Natural killer cell treated with Interleukin-12 subunit alpha and Interleukin-12 subunit beta and Interleukin-15 and Interleukin-18, amount 100 ng/mL, for 72 hours (primary cell): ENCODE measurements around the gene PDZD8. TPM values are rescaled to one million over a fixed set of nuclear protein-coding genes. Genes with fewer than 3 reads are reported as not detected.

Experiments used
- ATAC-seq, 2 donors: fragments of 150-1000 bp; cut with Tn5 transposase in 1 of 2; sonication (Bioruptor Pico), chemical (Tn5 transposase) in 1 of 2; 2 replicates each; pipeline ENCODE4 v1.10.0; 2021
- DNase-seq: peaks from one replicate; pipeline ENCODE4 v3.0.0; 2022; ENCODE audit warnings: low spot score
- H3K27ac Mint-ChIP-seq, 2 donors: 1 replicate in 1 of 2; 2 replicates in 1 of 2; pipeline ENCODE4 v1.8.0; 2022; ENCODE audit warnings: mixed read lengths in 2 of 2, mild to moderate bottlenecking in 1 of 2, moderate library complexity in 1 of 2
- H3K27me3 Mint-ChIP-seq, 2 donors: 1 replicate in 1 of 2; 2 replicates in 1 of 2; pipeline ENCODE4 v1.8.0; 2022; ENCODE audit warnings: mixed read lengths in 2 of 2
- H3K36me3 Mint-ChIP-seq: one replicate; pipeline ENCODE4 v1.8.0; 2022; ENCODE audit warnings: mixed read lengths
- H3K4me1 Mint-ChIP-seq, 2 donors: 1 replicate in 1 of 2; 2 replicates in 1 of 2; pipeline ENCODE4 v1.8.0; 2022; ENCODE audit warnings: low read depth in 2 of 2, mixed read lengths in 2 of 2, mild to moderate bottlenecking in 1 of 2
- H3K4me3 Mint-ChIP-seq: one replicate; pipeline ENCODE4 v1.8.0; 2022; ENCODE audit warnings: mixed read lengths
- H3K9me3 Mint-ChIP-seq: 2 replicates; pipeline ENCODE4 v1.8.0; 2022; ENCODE audit warnings: mixed read lengths
- total RNA-seq, 2 donors: library from RNA; stranded (reverse); gene quantifications; one replicate each; pipeline ENCODE4 v1.2.3, GENCODE V29; 2022

PDZD8 gene
- total RNA-seq, 2 donors from 2014 or later, result 26.0 to 39.5 TPM

DNA sequence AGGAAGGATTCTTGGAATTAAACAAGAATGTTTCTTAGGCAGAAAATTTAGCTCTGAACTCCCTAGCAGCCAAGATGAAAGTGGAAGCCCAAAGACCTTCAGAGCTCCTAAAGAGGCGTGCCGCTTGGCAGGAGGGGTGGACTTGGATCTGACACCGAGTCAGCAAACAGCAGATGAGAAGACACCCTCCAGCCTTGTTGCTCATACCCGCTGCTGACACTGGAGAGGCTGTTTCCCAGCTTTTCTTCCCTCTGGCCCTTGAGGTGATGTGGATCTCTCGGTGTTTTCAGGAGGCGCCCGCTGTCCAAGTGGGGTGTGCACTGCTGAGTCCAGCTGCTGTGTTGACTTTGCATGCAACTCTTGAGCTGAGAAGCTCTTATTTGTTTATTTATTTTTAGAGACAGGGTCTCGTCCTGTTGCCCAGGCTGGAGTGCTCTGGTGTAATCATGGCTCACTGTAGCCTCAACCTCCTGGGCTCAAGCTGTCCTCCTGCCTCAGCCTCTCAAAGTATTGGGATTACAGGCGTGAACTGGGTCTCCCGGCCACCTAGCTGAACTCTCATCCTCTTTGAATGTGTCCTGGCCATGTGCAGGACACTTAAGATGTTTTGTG lies 112.8 kb downstream of the PDZD8 start:
- Mint-ChIP-seq H3K4me3 (no peak overlapping the region), H3K36me3 (no peaks in the 10 kb centered on the region), H3K9me3 (no peaks in the 10 kb centered on the region), H3K27me3 (peaks cover 27 to 31% of the 10 kb centered on the region in 2 donors), H3K4me1 (peaks cover 12 to 16% of the 10 kb centered on the region in 2 donors), H3K27ac (no peak overlapping the region)
- ATAC-seq, result no peak
- no peak for DNase-seq

DNA sequence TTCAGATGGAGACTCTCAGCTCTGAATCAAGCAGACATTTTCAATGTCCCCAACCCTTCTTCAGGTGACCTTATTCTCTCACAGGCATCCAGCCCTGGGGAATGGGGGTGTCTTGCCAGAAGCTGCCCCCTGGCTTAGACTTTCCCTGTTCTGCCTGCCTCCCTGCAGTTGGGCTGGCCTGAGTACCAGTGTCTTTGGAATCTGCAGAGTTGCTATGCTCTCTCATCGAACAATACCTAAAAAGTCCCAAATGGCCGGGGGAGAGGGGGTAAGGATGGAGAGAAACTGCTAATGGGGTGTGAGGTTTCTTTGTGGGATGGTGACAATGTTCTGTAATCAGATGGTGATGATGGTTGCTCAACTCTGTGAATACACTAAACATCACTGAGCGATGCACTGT lies 113.7 kb downstream of the PDZD8 start:
- no peaks in the 10 kb centered on the region for H3K9me3 Mint-ChIP-seq
- H3K4me1 Mint-ChIP-seq, result peaks cover 12 to 16% of the 10 kb centered on the region in 2 donors
- ATAC-seq, result no peak
- H3K4me3 Mint-ChIP-seq, result no peak overlapping the region
- no peak overlapping the region for H3K27ac Mint-ChIP-seq
- H3K36me3 Mint-ChIP-seq, result no peaks in the 10 kb centered on the region
- DNase-seq, result no peak
- peaks cover 27 to 31% of the 10 kb centered on the region in 2 donors for H3K27me3 Mint-ChIP-seq

DNA sequence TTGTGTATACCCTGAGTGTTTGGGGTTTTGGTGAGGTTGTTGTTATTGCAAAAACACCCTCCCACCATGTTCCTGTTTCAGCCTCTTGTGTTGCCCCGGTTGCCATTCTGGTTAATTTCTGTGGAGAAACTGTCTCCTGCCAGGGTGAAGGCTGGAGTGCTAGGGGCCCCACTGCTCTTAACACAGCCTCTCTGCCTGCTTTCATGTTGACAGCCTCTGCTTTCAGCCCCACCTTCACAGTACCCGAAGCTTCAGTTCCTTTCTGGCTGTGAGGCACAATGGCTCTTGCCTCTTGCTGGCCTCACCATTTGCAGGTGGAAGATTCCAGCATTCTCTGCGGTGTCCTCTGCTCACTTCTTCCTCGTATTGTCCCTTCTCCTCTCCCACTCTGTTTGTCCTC lies 115.2 kb downstream of the PDZD8 start:
- Mint-ChIP-seq H3K36me3 (no peaks in the 10 kb centered on the region), H3K4me1 (peaks cover 12 to 16% of the 10 kb centered on the region in 2 donors), H3K4me3 (no peak overlapping the region), H3K9me3 (no peaks in the 10 kb centered on the region), H3K27me3 (peaks cover 31 to 32% of the 10 kb centered on the region in 2 donors), H3K27ac (peak overlapping the region in 1 of 2 donors; percentile 8)
- DNase-seq (no peak), ATAC-seq (no peak)

DNA sequence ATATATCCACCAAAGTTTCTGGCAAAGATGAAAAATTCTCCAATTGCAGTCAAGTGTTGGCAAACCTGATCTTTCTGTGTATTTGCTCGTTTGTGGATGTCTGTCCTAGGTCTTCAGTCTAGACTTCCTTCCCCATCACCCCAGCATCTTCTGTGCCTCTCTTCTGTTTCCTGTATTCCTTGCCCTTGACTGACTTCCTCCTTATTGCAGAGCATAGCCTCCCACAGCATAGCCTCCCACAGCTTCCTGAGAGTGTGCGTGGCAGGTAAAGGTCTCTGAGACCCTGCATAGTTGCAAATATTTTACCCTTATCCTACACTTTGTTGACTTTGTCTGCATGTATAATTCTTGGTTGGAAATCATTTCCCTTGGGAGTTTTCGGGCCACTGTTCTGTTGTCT lies 116.0 kb downstream of the PDZD8 start:
- Mint-ChIP-seq H3K36me3 (no peaks in the 10 kb centered on the region), H3K4me3 (no peak overlapping the region), H3K9me3 (no peaks in the 10 kb centered on the region), H3K27me3 (peaks cover 31 to 32% of the 10 kb centered on the region in 2 donors), H3K27ac (no peak overlapping the region), H3K4me1 (peaks cover 12 to 16% of the 10 kb centered on the region in 2 donors)
- DNase-seq (no peak), ATAC-seq (no peak)

DNA sequence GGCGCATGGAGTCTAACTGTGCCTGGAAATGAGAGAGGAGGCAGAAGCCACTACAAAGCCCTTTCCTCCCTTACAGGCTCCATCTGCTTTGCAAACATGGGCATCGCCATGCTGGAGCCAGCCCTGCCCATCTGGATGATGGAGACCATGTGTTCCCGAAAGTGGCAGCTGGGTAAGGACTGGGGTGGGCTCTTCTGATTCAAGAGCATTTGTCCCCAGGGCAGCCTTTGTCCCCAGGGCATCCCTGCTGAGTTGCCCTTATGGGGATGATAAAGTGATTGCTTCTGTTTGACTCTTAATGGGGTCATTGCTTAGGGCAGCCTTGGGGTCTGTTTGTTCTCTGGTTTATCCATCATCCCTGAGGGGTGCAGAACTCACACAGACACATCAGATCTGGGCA lies 117.5 kb downstream of the PDZD8 start:
- no peak for DNase-seq
- peaks cover 12 to 16% of the 10 kb centered on the region in 2 donors for H3K4me1 Mint-ChIP-seq
- H3K4me3 Mint-ChIP-seq, result no peak overlapping the region
- H3K27me3 Mint-ChIP-seq, result peaks cover 31 to 32% of the 10 kb centered on the region in 2 donors
- H3K9me3 Mint-ChIP-seq, result no peaks in the 10 kb centered on the region
- no peak overlapping the region for H3K27ac Mint-ChIP-seq
- no peak for ATAC-seq
- no peaks in the 10 kb centered on the region for H3K36me3 Mint-ChIP-seq

DNA sequence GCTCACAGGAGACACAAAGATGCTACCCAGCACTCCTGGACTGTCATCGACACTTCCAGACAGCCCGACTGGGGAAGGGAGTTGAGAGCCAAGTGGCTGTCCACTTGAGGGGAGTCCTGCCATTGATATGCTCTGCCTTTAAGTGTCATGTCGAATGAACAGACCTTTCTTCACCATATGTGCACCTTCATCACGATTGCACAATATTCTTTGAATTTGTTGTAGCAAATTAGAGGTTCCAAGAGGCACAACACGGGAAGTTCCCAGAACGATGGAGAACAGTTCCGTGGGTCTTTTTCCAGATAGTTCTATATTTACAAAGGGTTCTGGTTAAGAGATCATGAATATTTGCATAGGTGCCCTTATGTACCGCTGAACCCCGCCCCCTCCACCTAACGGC lies 118.3 kb downstream of the PDZD8 start:
- Mint-ChIP-seq H3K27ac (no peak overlapping the region), H3K4me1 (peaks cover 12 to 16% of the 10 kb centered on the region in 2 donors), H3K36me3 (no peaks in the 10 kb centered on the region), H3K27me3 (peaks cover 31 to 32% of the 10 kb centered on the region in 2 donors), H3K4me3 (no peak overlapping the region), H3K9me3 (no peaks in the 10 kb centered on the region)
- no peak for ATAC-seq
- DNase-seq, result no peak

DNA sequence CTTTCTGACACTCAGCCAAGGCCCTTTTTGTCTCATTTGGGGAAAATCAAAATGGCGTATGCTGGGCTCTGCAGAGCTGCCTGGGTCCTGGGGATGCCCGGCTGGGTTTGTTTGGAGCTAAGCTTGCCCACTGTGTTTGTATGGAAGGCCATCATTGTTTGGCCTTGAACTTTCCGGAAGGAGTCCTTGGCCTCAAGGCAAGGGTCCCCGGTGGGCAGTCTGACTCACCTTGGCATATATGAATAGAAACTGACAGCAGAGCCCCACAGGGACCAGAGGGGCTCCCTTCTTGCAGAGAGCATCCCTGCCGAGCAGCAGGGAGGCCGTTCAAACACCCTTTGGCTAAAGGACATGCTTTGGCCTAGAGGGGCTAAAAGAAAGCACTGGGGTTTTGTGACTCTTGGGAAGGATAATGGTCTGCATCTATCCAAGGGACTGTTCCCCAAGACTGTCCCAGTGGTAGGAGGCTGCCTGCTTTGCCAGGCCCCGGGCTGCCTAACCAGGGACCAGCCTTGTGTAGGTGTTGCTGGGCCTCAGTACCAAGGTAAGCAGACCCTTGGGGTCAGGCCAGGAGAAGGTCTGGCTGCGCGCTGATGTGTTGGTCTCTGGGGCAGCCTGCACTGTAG lies 119.3 kb downstream of the PDZD8 start:
- H3K4me1 Mint-ChIP-seq, result peaks cover 12% of the 10 kb centered on the region in 2 donors
- H3K9me3 Mint-ChIP-seq, result no peaks in the 10 kb centered on the region
- H3K27ac Mint-ChIP-seq, result no peak overlapping the region
- H3K27me3 Mint-ChIP-seq, result peaks cover 29 to 30% of the 10 kb centered on the region in 2 donors
- no peaks in the 10 kb centered on the region for H3K36me3 Mint-ChIP-seq
- no peak for DNase-seq
- no peak overlapping the region for H3K4me3 Mint-ChIP-seq
- ATAC-seq, result peak; percentile 14 to 22

DNA sequence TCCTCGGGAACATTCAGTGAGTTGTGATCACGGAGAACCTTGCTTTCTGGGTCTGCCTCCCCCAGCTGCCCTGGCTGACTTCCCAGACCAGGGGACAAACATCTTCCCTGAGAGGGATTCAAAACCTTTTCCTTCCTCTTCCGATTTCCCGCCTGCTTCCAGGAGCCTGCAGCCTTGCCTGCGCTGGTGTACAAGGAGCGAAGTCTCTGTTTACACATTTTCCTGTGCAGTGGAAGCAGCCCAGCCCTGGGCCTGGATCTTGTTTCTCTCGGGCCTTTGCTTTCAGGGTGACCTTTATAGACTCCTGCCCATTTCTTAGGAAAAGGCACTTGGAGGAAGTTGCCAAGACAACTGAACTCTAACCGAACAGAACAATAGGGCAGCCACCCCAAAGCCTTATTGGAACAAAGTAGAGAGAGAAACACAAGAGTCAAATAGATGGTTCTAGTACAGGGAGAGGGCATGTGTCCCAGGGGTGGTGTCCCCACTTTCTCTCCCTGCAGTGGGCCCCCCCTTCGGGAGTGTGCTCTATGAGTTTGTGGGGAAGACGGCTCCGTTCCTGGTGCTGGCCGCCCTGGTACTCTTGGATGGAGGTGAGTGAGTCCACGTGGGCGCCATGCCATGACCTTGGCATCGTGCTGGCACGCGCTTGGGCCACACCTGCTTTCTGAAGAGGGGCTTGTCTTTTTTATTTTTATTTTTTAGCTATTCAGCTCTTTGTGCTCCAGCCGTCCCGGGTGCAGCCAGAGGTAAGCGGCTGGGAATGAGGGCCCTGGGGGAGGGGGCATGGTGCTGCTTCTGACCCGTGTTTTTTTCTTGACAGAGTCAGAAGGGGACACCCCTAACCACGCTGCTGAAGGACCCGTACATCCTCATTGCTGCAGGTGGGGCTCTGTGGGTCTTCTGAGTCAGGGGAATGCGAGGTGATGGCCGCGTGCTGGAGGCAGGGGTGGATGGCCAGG lies 120.2 kb downstream of the PDZD8 start:
- DNase-seq (no peak), ATAC-seq (no peak)
- Mint-ChIP-seq H3K27me3 (peaks cover 23 to 27% of the 10 kb centered on the region in 2 donors), H3K9me3 (no peaks in the 10 kb centered on the region), H3K4me1 (peaks cover 8 to 9% of the 10 kb centered on the region in 2 donors), H3K27ac (no peak overlapping the region), H3K4me3 (no peak overlapping the region), H3K36me3 (no peaks in the 10 kb centered on the region)

DNA sequence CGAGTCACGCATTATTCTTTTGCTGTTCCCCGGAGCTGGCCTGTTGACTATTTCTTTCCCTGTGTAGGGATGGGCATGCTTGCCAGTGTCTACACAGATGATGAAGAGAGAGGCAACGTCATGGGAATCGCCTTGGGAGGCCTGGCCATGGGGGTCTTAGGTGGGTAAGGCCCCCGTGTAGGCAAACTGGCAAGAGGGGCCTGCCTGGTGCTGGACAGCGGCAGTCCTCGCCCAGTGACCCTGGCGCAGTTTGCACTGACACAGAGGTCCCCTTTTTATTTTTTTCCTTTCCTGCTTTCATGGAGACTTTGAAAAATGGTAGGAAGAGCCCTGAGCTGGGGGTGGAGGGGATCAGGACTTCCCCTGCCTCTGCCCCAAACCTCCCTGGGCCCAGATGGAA lies 120.9 kb downstream of the PDZD8 start:
- H3K4me1 Mint-ChIP-seq, result peaks cover 3% of the 10 kb centered on the region in 2 donors
- H3K9me3 Mint-ChIP-seq, result no peaks in the 10 kb centered on the region
- H3K27ac Mint-ChIP-seq, result no peak overlapping the region
- no peak overlapping the region for H3K4me3 Mint-ChIP-seq
- no peak for ATAC-seq
- no peaks in the 10 kb centered on the region for H3K36me3 Mint-ChIP-seq
- peaks cover 16 to 22% of the 10 kb centered on the region in 2 donors for H3K27me3 Mint-ChIP-seq
- no peak for DNase-seq

DNA sequence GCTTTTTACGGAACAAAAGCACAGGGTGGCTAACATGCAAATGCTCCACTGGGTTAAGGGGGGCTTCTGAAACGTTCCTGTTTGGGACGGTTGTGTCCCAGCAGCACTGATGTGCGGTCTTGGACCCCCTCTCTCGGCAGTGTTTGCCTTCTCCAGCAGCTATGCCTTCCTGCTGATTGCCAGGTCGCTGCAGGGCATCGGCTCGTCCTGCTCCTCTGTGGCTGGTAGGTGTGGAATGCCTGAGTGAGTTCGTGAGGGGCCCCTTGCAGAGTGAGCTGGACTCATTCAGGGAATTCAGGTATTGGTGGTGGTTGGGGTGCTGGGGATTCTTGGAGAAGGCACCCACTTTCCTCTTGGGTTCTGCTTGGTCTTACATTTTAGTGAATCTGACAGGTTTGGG lies 121.3 kb downstream of the PDZD8 start:
- DNase-seq, result no peak

DNA sequence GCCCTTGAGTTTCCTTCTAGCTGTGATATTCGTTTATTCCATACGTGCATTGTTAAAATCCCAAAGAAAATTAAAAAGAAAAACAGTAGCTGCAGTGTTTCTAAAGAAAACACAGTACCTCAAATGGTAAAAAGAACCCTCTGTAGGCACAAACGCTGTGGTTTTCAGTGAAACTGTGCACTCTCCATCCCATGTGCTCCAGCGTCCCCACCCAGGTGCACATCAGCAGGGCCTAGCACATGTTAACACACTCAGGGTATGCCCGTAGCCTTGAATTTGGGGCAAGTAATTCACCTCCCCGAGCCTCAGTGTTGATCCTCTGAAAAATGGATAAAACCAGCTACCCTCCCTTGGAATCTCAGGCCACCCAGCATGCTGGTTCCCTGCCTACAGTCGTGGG lies 124.8 kb downstream of the PDZD8 start:
- Mint-ChIP-seq H3K4me1 (peaks cover 4 to 6% of the 10 kb centered on the region in 2 donors), H3K27me3 (peaks cover 8 to 21% of the 10 kb centered on the region in 2 donors), H3K36me3 (no peaks in the 10 kb centered on the region), H3K4me3 (no peak overlapping the region), H3K9me3 (no peaks in the 10 kb centered on the region), H3K27ac (no peak overlapping the region)
- ATAC-seq (no peak), DNase-seq (no peak)

More for the DNA sequence above, 121.3 kb downstream of the PDZD8 start:
- ATAC-seq, result no peak
- H3K4me3 Mint-ChIP-seq, result no peak overlapping the region
- no peak overlapping the region for H3K27ac Mint-ChIP-seq
- H3K36me3 Mint-ChIP-seq, result no peaks in the 10 kb centered on the region
- peaks cover 11 to 21% of the 10 kb centered on the region in 2 donors for H3K27me3 Mint-ChIP-seq
- no peaks in the 10 kb centered on the region for H3K9me3 Mint-ChIP-seq
- peaks cover 3 to 5% of the 10 kb centered on the region in 2 donors for H3K4me1 Mint-ChIP-seq

DNA sequence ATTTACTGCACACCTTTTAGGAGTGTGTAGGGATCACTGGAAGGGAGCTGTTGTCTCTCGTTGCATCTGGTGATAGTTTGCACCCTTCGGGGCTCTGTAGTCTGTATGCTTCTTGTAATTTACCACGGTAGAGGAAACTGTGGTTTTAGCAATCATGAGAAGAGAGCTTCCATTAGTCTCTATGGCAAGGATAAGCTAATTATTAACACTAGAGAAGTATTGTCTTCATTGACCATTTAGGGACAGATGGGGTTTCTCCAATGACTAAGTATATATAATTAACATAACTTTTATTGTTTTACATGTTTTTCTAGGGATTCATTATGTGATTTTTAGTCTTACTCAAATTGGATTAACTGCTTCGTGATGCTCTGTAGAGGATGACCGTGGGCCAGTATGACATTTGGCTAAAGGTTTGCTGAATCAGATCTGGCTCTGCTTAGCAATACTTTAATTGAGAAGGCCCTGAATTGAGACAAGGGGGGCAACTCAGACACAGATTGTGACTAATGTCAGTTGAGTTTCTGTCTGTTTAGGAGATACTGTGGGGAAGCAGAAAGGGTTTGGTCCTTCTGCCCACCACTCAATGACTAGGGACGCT lies 125.6 kb downstream of the PDZD8 start:
- ATAC-seq (no peak), DNase-seq (no peak)
- Mint-ChIP-seq H3K36me3 (no peaks in the 10 kb centered on the region), H3K27me3 (peaks cover 16 to 24% of the 10 kb centered on the region in 2 donors), H3K4me3 (no peak overlapping the region), H3K27ac (no peak overlapping the region), H3K4me1 (peaks cover 4 to 6% of the 10 kb centered on the region in 2 donors), H3K9me3 (no peaks in the 10 kb centered on the region)

DNA sequence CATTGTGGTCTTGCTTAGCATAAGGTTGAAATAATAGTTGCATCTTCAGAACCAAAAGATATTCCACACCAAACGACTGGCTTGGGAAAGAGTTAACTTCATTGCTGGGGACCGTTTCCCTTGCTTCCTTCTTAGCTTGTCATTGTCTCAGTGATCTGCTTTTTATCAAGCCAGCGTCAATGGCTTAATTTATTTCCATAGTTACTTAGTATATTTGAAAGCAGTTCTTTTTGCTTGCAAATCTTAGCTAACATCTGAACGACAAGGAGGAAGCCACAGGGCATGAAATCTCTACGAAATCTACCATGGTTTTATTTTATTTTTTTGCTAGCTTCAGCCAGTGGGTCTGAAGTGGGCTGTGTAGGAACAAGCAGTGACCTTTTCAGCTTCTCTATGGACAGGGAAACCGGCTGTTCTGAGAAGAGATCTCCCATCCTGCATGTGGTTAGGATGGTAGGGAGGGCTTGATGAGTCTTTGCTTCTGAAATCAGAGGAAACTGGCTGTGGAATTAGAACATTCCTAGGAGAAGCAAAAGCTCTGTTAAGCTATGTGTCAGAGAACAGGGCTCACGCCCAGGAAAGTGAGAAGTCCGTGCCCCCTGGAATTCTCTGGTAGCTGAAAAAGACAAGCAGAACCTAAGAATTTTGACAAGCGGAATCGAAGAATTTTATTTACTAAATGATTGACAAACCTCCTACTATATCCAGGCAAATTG lies 126.3 kb downstream of the PDZD8 start:
- Mint-ChIP-seq H3K27me3 (peaks cover 21 to 27% of the 10 kb centered on the region in 2 donors), H3K27ac (no peak overlapping the region), H3K4me1 (peaks cover 4 to 6% of the 10 kb centered on the region in 2 donors), H3K4me3 (peak overlapping the region; percentile 27), H3K36me3 (no peaks in the 10 kb centered on the region), H3K9me3 (no peaks in the 10 kb centered on the region)
- ATAC-seq (no peak), DNase-seq (no peak)
